IMR-90 (cell line): ENCODE results near the gene TMEM131. TPM values are rescaled to one million over a fixed set of nuclear protein-coding genes. Genes with fewer than 3 reads are reported as not detected.

ENCODE experiments used
- ATAC-seq: fragments of 200-7000 bp; cut with Tn5 transposase; 2 replicates; pipeline ENCODE4 v1.9.1; 2020; ENCODE audit warnings: low read depth, mild to moderate bottlenecking, moderate library complexity
- BruUV-seq: library from RNA; stranded (reverse); fragments of 400-500 nt; replicated peaks from 2 replicates; lab custom pipeline; 2021; lab: Mats Ljungman, UMichigan
- CTCF ChIA-PET: fragments of 300-600 bp; formaldehyde crosslinking; extraction: SDS; loops from one replicate; lab custom pipeline; 2021; ENCODE audit warnings: antibody characterized with exemption; lab: Yijun Ruan, JAX
- POLR2A ChIA-PET: fragments of 300-600 bp; sonication (Branson Sonifier 250); formaldehyde crosslinking; loops from one replicate; lab custom pipeline; 2022; ENCODE audit warnings: antibody characterized with exemption; ENCODE audit not compliant: unreplicated experiment; lab: Charles Lee
- DNase-seq: peaks from one replicate; pipeline ENCODE4 v3.0.0; 2013
- H2AFZ ChIP-seq: replicated peaks from 2 replicates; pipeline ENCODE3; 2013; ENCODE audit warnings: low read length, mild to moderate bottlenecking; ENCODE audit not compliant: poor library complexity
- H2AK5ac ChIP-seq: 2 replicates; pipeline ENCODE4 v1.6.1; 2013; ENCODE audit warnings: low read depth, low read length, inconsistent platforms
- H2AK9ac ChIP-seq: replicated peaks from 2 replicates; pipeline ENCODE3; 2013; ENCODE audit warnings: mild to moderate bottlenecking, low read depth, low read length, moderate library complexity; ENCODE audit not compliant: poor library complexity
- H2BK120ac ChIP-seq: 2 replicates; pipeline ENCODE4 v1.6.1; 2013; ENCODE audit warnings: low read depth, low read length, inconsistent platforms
- H2BK15ac ChIP-seq: 3 replicates; pipeline ENCODE4 v1.6.1; 2013; ENCODE audit warnings: low read depth, low read length, inconsistent platforms
- H2BK20ac ChIP-seq: 2 replicates; pipeline ENCODE4 v1.6.1; 2013; ENCODE audit warnings: low read depth, mild to moderate bottlenecking, inconsistent platforms, low read length, moderate library complexity
- H2BK5ac ChIP-seq: 2 replicates; pipeline ENCODE4 v1.6.1; 2013; ENCODE audit warnings: mild to moderate bottlenecking, low read depth, low read length, inconsistent platforms; ENCODE audit not compliant: poor library complexity, severe bottlenecking
- H3K14ac ChIP-seq: replicated peaks from 2 replicates; pipeline ENCODE4 v1.6.1; 2013; ENCODE audit warnings: low read depth, low read length, inconsistent platforms
- H3K18ac ChIP-seq: 2 replicates; pipeline ENCODE4 v1.6.1; 2013; ENCODE audit warnings: low read depth, low read length, control low read depth
- H3K23ac ChIP-seq: 2 replicates; pipeline ENCODE4 v1.6.1; 2013; ENCODE audit warnings: low read depth, low read length, inconsistent platforms
- H3K27ac ChIP-seq: 2 replicates; pipeline ENCODE4 v1.5.1; 2013; ENCODE audit warnings: mild to moderate bottlenecking, control low read depth, low read length; ENCODE audit not compliant: insufficient read depth
- H3K27me3 ChIP-seq: 2 replicates; pipeline ENCODE4 v1.6.1; 2013; ENCODE audit warnings: low read length; ENCODE audit not compliant: control insufficient read depth, insufficient read depth
- H3K36me3 ChIP-seq: 2 replicates; pipeline ENCODE4 v1.6.1; 2013; ENCODE audit warnings: low read length, mixed read lengths; ENCODE audit not compliant: control insufficient read depth, insufficient read depth
- H3K4ac ChIP-seq: 2 replicates; pipeline ENCODE4 v1.6.1; 2013; ENCODE audit warnings: low read depth, low read length, inconsistent platforms
- H3K4me1 ChIP-seq: 2 replicates; pipeline ENCODE4 v1.6.1; 2013; ENCODE audit warnings: low read length, mixed read lengths; ENCODE audit not compliant: control insufficient read depth, insufficient read depth
- H3K4me2 ChIP-seq: 2 replicates; pipeline ENCODE4 v1.6.1; 2013; ENCODE audit warnings: low read depth, mild to moderate bottlenecking, control low read depth, low read length, moderate library complexity
- H3K4me3 ChIP-seq: 2 replicates; pipeline ENCODE4 v1.5.1; 2013; ENCODE audit warnings: low read depth, mild to moderate bottlenecking, control low read depth, low read length, moderate library complexity; ENCODE audit not compliant: insufficient read depth
- H3K56ac ChIP-seq: 2 replicates; pipeline ENCODE4 v1.6.1; 2013; ENCODE audit warnings: low read length, inconsistent platforms; ENCODE audit not compliant: insufficient read depth; ENCODE audit errors: extremely low read depth
- H3K79me1 ChIP-seq, 2 experiments: 2 replicates each; pipeline ENCODE4 v1.6.1; 2013; ENCODE audit warnings: low read length in 2 of 2, inconsistent platforms in 1 of 2, low read depth in 1 of 2
- H3K9ac ChIP-seq: 2 replicates; pipeline ENCODE4 v1.6.1; 2013; ENCODE audit warnings: low read depth, low read length, control low read depth
- H3K9me1 ChIP-seq: 2 replicates; pipeline ENCODE4 v1.6.1; 2013; ENCODE audit warnings: low read length, inconsistent platforms; ENCODE audit not compliant: insufficient read depth
- H3K9me3 ChIP-seq: 2 replicates; pipeline ENCODE4 v1.6.1; 2013; ENCODE audit warnings: low read length; ENCODE audit not compliant: control insufficient read depth, insufficient read depth
- H4K20me1 ChIP-seq: 2 replicates; pipeline ENCODE4 v1.6.1; 2013; ENCODE audit warnings: low read length, inconsistent platforms; ENCODE audit not compliant: insufficient read depth
- H4K5ac ChIP-seq: 2 replicates; pipeline ENCODE4 v1.6.1; 2013; ENCODE audit warnings: mild to moderate bottlenecking, low read depth, low read length, control low read depth
- H4K8ac ChIP-seq, 2 experiments: 2 replicates each; pipeline ENCODE4 v1.6.1; 2013; ENCODE audit warnings: low read depth in 2 of 2, low read length in 2 of 2, control low read depth in 1 of 2, inconsistent platforms in 1 of 2
- H4K91ac ChIP-seq: 2 replicates; pipeline ENCODE4 v1.6.1; 2013; ENCODE audit warnings: low read depth, low read length, inconsistent platforms; ENCODE audit not compliant: insufficient read depth
- BHLHE40 ChIP-seq: fragments of 150-350 bp; IDR thresholded peaks from 2 replicates; pipeline ENCODE4 v1.6.1; 2016; ENCODE audit warnings: mild to moderate bottlenecking, low read depth, low read length
- CHD1 ChIP-seq: IDR thresholded peaks from 2 replicates; pipeline ENCODE4 v1.6.1; 2012; ENCODE audit warnings: low read depth, low read length, improper control_type of control experiment
- CTCF ChIP-seq: conservative IDR thresholded peaks from 2 replicates; pipeline ENCODE4 v1.5.1; 2012; ENCODE audit warnings: mild to moderate bottlenecking, low read depth, low read length, improper control_type of control experiment
- FOS ChIP-seq: fragments of 150-350 bp; IDR thresholded peaks from 2 replicates; pipeline ENCODE4 v1.6.1; 2016; ENCODE audit warnings: low read depth, low read length
- MAFK ChIP-seq: IDR thresholded peaks from 2 replicates; pipeline ENCODE4 v1.6.1; 2012; ENCODE audit warnings: low read depth, low read length, improper control_type of control experiment
- MXI1 ChIP-seq: IDR thresholded peaks from 2 replicates; pipeline ENCODE4 v1.6.1; 2012; ENCODE audit warnings: low read depth, mild to moderate bottlenecking, low read length, moderate library complexity, borderline replicate concordance
- NFE2L2 ChIP-seq: fragments of 150-350 bp; IDR thresholded peaks from 2 replicates; pipeline ENCODE4 v1.6.1; 2016; ENCODE audit warnings: low read depth, mild to moderate bottlenecking, low read length
- POLR2A ChIP-seq: IDR thresholded peaks from 2 replicates; pipeline ENCODE4 v1.6.1; 2012; ENCODE audit warnings: mild to moderate bottlenecking, low read depth, low read length
- RAD21 ChIP-seq: IDR thresholded peaks from 2 replicates; pipeline ENCODE4 v1.6.1; 2012; ENCODE audit warnings: low read length, improper control_type of control experiment
- RFX5 ChIP-seq: IDR thresholded peaks from 2 replicates; pipeline ENCODE4 v1.8.0; 2012; ENCODE audit warnings: low read depth, mild to moderate bottlenecking, low read length, moderate library complexity
- dilution Hi-C: fragments of 300-500 bp; cut with HindIII; formaldehyde crosslinking; loops from one replicate; pipeline ENCODE4 v1.14.3; 2018; ENCODE audit warnings: low sequenced_read_pairs; ENCODE audit not compliant: unreplicated experiment
- in situ Hi-C: fragments of 300-500 bp; cut with MboI; formaldehyde crosslinking; loops from 3 replicates; pipeline ENCODE4 v1.14.3; 2019; ENCODE audit warnings: low sequenced_read_pairs, inconsistent platforms, mixed read lengths
- intact Hi-C: fragments of 100-400 bp; cut with micrococcal nuclease; formaldehyde crosslinking; loops from 2 replicates; pipeline ENCODE4 v1.10.0; 2022
- polyA plus RNA-seq, 3 experiments: library from polyadenylated mRNA; depleted of rRNA; stranded (reverse); fragments of >200 nt; gene quantifications; 2 replicates each; pipeline ENCODE4 v1.2.3, GENCODE V29; 2012; ENCODE audit warnings: low replicate concordance in 1 of 3
- total RNA-seq: library from RNA; depleted of rRNA; stranded (reverse); fragments of >200 nt; gene quantifications from 2 replicates; pipeline ENCODE4 v1.2.3, GENCODE V29; 2012

Gene TMEM131
- total and polyA plus RNA-seq, 2 of the 4 experiments (the other 2 are of a cell fraction), result 13.3 to 14.0 TPM

DNA sequence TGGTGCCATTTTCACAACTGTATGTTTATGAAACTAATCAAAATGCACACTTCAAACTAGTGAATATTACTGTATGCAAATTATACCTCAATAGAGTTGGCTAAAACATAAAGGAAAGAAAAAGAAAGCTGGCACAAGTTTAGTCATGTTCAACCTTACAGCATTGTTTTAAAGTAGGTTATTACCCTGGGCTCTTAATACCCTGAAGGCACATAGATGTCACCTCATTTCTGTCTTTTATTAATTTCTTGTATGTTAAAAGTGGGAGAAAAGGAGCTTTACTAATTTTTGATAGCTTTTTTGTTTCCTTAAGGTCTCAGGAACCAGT lies 32.7 kb downstream of the TMEM131 start:
- CTCF ChIA-PET, result no interaction called here
- no TSS peak for BruUV-seq

More for the DNA sequence above, 32.7 kb downstream of the TMEM131 start:
- Histone ChIP-seq H3K56ac (no peak overlapping the region), H2AK9ac (no peak overlapping the region), H3K79me1 (peaks cover 23 to 59% of the 10 kb centered on the region in 2 experiments), H3K36me3 (no peaks in the 10 kb centered on the region), H4K20me1 (peaks cover 33% of the 10 kb centered on the region), H3K4ac (no peak overlapping the region), H3K14ac (no peak overlapping the region), H3K4me3 (no peak overlapping the region), H2BK120ac (no peak overlapping the region), H3K23ac (no peak overlapping the region), H3K4me2 (no peak overlapping the region), H4K5ac (no peak overlapping the region), H3K27me3 (no peaks in the 10 kb centered on the region), H3K9ac (no peak overlapping the region), H3K18ac (no peak overlapping the region), H3K9me1 (peaks cover 9% of the 10 kb centered on the region), H4K91ac (no peak overlapping the region), H4K8ac (no peak overlapping the region), H2BK5ac (no peak overlapping the region), H3K9me3 (no peaks in the 10 kb centered on the region), H2BK15ac (no peak overlapping the region), H2BK20ac (no peak overlapping the region), H2AFZ (no peak overlapping the region), H2AK5ac (no peak overlapping the region), H3K27ac (no peak overlapping the region), H3K4me1 (peaks cover 3% of the 10 kb centered on the region; the same call in 1 of the 2 replicates)
- dilution Hi-C loops (no loop called here), intact Hi-C loops (no loop called here), in situ Hi-C loops (no loop called here)
- POLR2A ChIA-PET, result no interaction called here
- no peak for ATAC-seq
- DNase-seq, result no peak
- TF ChIP-seq MAFK (no peak), NFE2L2 (no peak), CTCF (no peak), RFX5 (no peak), CHD1 (no peak), FOS (no peak), RAD21 (no peak), BHLHE40 (no peak), POLR2A (no peak), MXI1 (no peak)
